ENCODE data around the gene SEMA4D.

DNA sequence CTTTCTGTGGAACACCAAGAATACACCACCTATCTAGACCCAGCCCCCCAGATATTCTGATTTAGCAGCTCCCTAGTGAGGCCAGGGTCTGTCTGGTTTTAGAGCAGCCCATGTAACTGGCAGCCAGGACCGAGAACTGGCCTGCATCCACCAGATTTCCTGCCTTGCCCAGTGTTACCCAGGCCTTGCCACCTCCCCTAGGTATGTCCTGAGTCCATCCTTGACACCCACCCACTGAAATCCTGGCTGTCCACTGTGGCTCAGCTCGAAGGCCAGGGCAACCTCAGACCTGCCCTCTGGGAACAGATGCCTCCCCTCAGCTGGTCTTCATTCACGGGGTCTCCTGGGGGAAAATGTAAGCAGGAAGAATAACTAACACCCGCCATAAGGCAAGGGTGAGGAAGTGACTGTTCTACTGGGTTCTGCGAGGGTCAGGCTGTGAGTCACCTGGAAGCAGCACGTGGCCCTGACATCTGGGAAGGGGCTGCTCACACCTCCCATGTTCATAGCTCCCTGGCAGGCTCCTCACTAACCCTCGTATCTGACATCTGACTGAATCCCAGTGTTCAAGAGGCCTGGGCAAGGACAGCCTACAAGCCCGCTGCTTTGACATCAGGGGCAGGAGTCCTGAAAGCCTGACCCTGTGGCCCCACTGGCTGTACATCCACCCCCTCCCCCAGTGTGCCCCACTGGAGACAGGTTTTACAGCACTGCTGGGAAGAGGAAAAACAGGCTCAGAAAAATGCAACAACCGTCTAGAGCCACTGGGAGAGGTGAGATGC is 72.7 kb downstream of the SEMA4D start:
- no peak for TF ChIP-seq CTCF (IDR thresholded peaks at IDR 0.05; ENCODE audit: low read depth, low read length)
- TF ChIP-seq EZH2phosphoT487 (IDR thresholded peaks at IDR 0.05; ENCODE audit: low read depth), result no peak
